HG03558 (cell line): ENCODE measurements around the gene CARNS1.
"Not testable (repeated sequence)": the region's sequence is repeated elsewhere in the genome, so short reads cannot be mapped to it uniquely, and the experiment has no call there.

Experiments
- ATAC-seq: cut with Tn5 transposase; IDR thresholded peaks from one replicate; pipeline ENCODE4 v1.9.1; 2021; ENCODE audit warnings: moderate number of reproducible peaks; ENCODE audit not compliant: unreplicated experiment; ENCODE audit errors: extremely low read depth

Gene CARNS1

GRCh38 chr11:67457453-67457852 lies 42.0 kb downstream of the CARNS1 start:
- no peak for ATAC-seq

GRCh38 chr11:67458266-67458665 lies 42.8 kb downstream of the CARNS1 start:
- no peak for ATAC-seq

- ATAC-seq: no peak
Measured at GRCh38 chr11:67463186-67463585, 47.7 kb downstream of the CARNS1 start.

- no peak for ATAC-seq
Measured at GRCh38 chr11:67463680-67464410, 48.4 kb downstream of the CARNS1 start.

GRCh38 chr11:67464411-67465188 lies 49.1 kb downstream of the CARNS1 start:
- ATAC-seq: no peak

- ATAC-seq: no peak
Measured at GRCh38 chr11:67465189-67465510, 49.7 kb downstream of the CARNS1 start.

- not testable (repeated sequence) for ATAC-seq
Measured at GRCh38 chr11:67465530-67465929, 50.1 kb downstream of the CARNS1 start.

GRCh38 chr11:67466367-67466766 lies 50.9 kb downstream of the CARNS1 start:
- ATAC-seq: no peak

- no peak for ATAC-seq
Measured at GRCh38 chr11:67466962-67467771, 51.7 kb downstream of the CARNS1 start.

GRCh38 chr11:67468056-67468455 lies 52.6 kb downstream of the CARNS1 start:
- no peak for ATAC-seq

GRCh38 chr11:67468456-67468758 lies 52.9 kb downstream of the CARNS1 start:
- no peak for ATAC-seq

GRCh38 chr11:67468759-67469507 lies 53.5 kb downstream of the CARNS1 start, which contains the start of gene TMEM134:
Gene TMEM134, minus strand, starts transcription at chr11:67469251. Its CDS starts 59 bp downstream, at chr11:67469192.
- ATAC-seq: no peak

- no peak for ATAC-seq
Measured at GRCh38 chr11:67469508-67469811, 54.0 kb downstream of the CARNS1 start.

GRCh38 chr11:67470337-67471002 lies 55.0 kb downstream of the CARNS1 start:
- ATAC-seq: no peak

- no peak for ATAC-seq
Measured at GRCh38 chr11:67472882-67473281, 57.4 kb downstream of the CARNS1 start.
